ENCODE measurements around the gene TRDN.

The TRDN gene

GRCh38 chr6:123211777-123212545 lies 424.8 kb downstream of the TRDN start:
- no peaks in the 10 kb centered on the region for H4K20me1 ChIP-seq (ENCODE audit: insufficient read depth, low read length)
- H3K9ac ChIP-seq (ENCODE audit: low read depth, low read length), result no peak overlapping the region
- H3K27me3 ChIP-seq (ENCODE audit: insufficient read depth, low read length, poor library complexity), result no peaks in the 10 kb centered on the region
- TF ChIP-seq EZH2 (IDR thresholded peaks at IDR 0.05; ENCODE audit: borderline replicate concordance, low read depth, low read length, severe bottlenecking) (no peak), CTCF (IDR thresholded peaks at IDR 0.05; ENCODE audit: borderline replicate concordance, extremely low read depth, low read length, poor library complexity, severe bottlenecking) (no peak)
- H3K79me2 ChIP-seq (ENCODE audit: insufficient read depth, low read length), result no peaks in the 10 kb centered on the region
- DNase-seq (no peak), ATAC-seq (ENCODE audit: insufficient read depth, low read depth) (no peak)
- no peak overlapping the region for H3K4me3 ChIP-seq (ENCODE audit: low read depth in 1 of 2, low read length in 2 of 2)
- H3K36me3 ChIP-seq (ENCODE audit: insufficient read depth, low read length), result no peaks in the 10 kb centered on the region
- H3K4me2 ChIP-seq (ENCODE audit: insufficient read depth, low read length), result no peak overlapping the region
- no peak overlapping the region for H2AFZ ChIP-seq (ENCODE audit: low read depth, low read length)
- H3K27ac ChIP-seq (ENCODE audit: low read length), result no peak overlapping the region
- H3K4me1 ChIP-seq (ENCODE audit: insufficient read depth, low read length), result peaks cover 8% of the 10 kb centered on the region
- H3K9me3 ChIP-seq (ENCODE audit: insufficient read depth, low read length, severe bottlenecking), result no peaks in the 10 kb centered on the region

DNA sequence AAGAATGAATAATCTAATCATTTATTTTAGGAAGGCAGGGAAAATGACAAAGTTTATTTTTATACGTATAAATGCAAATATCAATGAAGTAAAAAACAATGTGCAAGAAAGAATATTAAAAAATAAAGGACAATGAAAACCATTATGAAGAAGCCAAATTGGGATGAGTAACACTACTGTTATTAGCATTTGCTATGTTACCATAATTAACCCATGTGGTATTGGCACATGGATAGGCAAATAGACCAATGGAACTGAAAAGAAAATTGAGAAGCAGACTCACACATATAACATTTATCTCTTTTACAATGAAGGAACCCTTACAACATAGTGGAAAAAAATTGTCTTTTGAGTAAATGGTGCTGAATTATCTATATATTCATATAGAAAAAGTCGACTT lies 426.1 kb downstream of the TRDN start:
- ATAC-seq (ENCODE audit: insufficient read depth, low read depth), result no peak
- Histone ChIP-seq H3K4me2 (ENCODE audit: insufficient read depth, low read length) (no peak overlapping the region), H4K20me1 (ENCODE audit: insufficient read depth, low read length) (no peaks in the 10 kb centered on the region), H3K9ac (ENCODE audit: low read depth, low read length) (no peak overlapping the region), H3K9me3 (ENCODE audit: insufficient read depth, low read length, severe bottlenecking) (no peaks in the 10 kb centered on the region), H2AFZ (ENCODE audit: low read depth, low read length) (no peak overlapping the region), H3K4me3 (ENCODE audit: low read depth in 1 of 2, low read length in 2 of 2) (no peak overlapping the region), H3K79me2 (ENCODE audit: insufficient read depth, low read length) (no peaks in the 10 kb centered on the region), H3K27ac (ENCODE audit: low read length) (no peak overlapping the region), H3K27me3 (ENCODE audit: insufficient read depth, low read length, poor library complexity) (no peaks in the 10 kb centered on the region), H3K4me1 (ENCODE audit: insufficient read depth, low read length) (peaks cover 7% of the 10 kb centered on the region), H3K36me3 (ENCODE audit: insufficient read depth, low read length) (no peaks in the 10 kb centered on the region)
- DNase-seq, result no peak
- TF ChIP-seq EZH2 (IDR thresholded peaks at IDR 0.05; ENCODE audit: borderline replicate concordance, low read depth, low read length, severe bottlenecking), result no peak
- no peak for TF ChIP-seq CTCF (IDR thresholded peaks at IDR 0.05; ENCODE audit: borderline replicate concordance, extremely low read depth, low read length, poor library complexity, severe bottlenecking)

DNA sequence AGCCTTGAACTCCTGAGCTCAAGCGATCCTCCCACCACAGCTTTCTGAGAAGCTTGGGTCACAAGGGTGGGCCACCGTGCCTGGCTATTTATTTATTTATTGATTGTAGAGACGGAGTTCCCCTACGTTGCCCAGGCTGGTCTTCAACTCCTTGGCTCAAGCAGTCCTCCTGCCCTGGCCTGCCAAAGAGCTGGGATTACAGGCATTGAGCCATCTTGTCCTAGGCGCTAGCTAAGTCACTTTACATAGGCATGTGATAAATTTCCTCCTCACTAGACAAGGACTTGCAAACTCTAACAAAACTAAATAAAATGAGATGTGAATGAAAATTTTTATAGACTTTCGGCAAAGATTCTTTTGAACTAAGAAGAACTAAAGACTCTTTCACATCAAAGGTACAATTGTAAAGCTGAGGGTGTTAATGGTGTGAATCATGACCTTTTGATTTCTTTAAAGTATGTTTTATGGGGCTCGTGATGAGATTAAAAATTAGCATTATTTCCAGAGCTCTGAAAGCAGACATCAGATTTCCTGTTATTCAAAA lies 428.7 kb downstream of the TRDN start:
- Histone ChIP-seq H3K4me1 (ENCODE audit: insufficient read depth, low read length) (no peaks in the 10 kb centered on the region), H2AFZ (ENCODE audit: low read depth, low read length) (no peak overlapping the region), H3K9ac (ENCODE audit: low read depth, low read length) (no peak overlapping the region), H3K27ac (ENCODE audit: low read length) (no peak overlapping the region), H3K4me3 (ENCODE audit: low read depth in 1 of 2, low read length in 2 of 2) (no peak overlapping the region), H3K79me2 (ENCODE audit: insufficient read depth, low read length) (no peaks in the 10 kb centered on the region), H3K36me3 (ENCODE audit: insufficient read depth, low read length) (no peaks in the 10 kb centered on the region), H3K27me3 (ENCODE audit: insufficient read depth, low read length, poor library complexity) (no peaks in the 10 kb centered on the region), H3K9me3 (ENCODE audit: insufficient read depth, low read length, severe bottlenecking) (no peaks in the 10 kb centered on the region), H3K4me2 (ENCODE audit: insufficient read depth, low read length) (no peak overlapping the region), H4K20me1 (ENCODE audit: insufficient read depth, low read length) (no peaks in the 10 kb centered on the region)
- DNase-seq, result no peak
- TF ChIP-seq EZH2 (IDR thresholded peaks at IDR 0.05; ENCODE audit: borderline replicate concordance, low read depth, low read length, severe bottlenecking), result no peak
- no peak for TF ChIP-seq CTCF (IDR thresholded peaks at IDR 0.05; ENCODE audit: borderline replicate concordance, extremely low read depth, low read length, poor library complexity, severe bottlenecking)
- no peak for ATAC-seq (ENCODE audit: insufficient read depth, low read depth)
